Gastroesophageal sphincter (tissue), 3 donors: ENCODE results near the gene ADPRM.

ENCODE experiments used
- CTCF ChIP-seq, 4 experiments: fragments of 200-600 bp in 2 of 4; fragments of 450-650 bp in 2 of 4; sonication (generic) in 1 of 4; IDR thresholded peaks; one replicate each; pipeline ENCODE4 v1.5.1; 2017 to 2019; ENCODE audit warnings: antibody characterized with exemption in 4 of 4, mild to moderate bottlenecking in 2 of 4, moderate library complexity in 2 of 4
- POLR2A ChIP-seq, 2 donors: fragments of 450-650 bp; IDR thresholded peaks; one replicate each; pipeline ENCODE4 v1.6.1; 2017; ENCODE audit warnings: antibody characterized with exemption in 2 of 2, mild to moderate bottlenecking in 2 of 2, moderate library complexity in 1 of 2

GRCh38 chr17:10756185-10756584 is 58.8 kb downstream of the ADPRM start:
- TF ChIP-seq POLR2A (IDR thresholded peaks at IDR 0.05) = no peak
- no peak for TF ChIP-seq CTCF (IDR thresholded peaks at IDR 0.05)
